Retinal pigment epithelial cell (primary cell): ENCODE results near the gene B3GLCT.

Experiments used
- DNase-seq: peaks from one replicate; pipeline ENCODE4 v3.0.0-alpha.2; 2010; ENCODE audit warnings: low read depth
- H3K4me3 ChIP-seq: 2 replicates; pipeline ENCODE4 v1.5.1; 2011; ENCODE audit warnings: mild to moderate bottlenecking, low read length, control low read depth, moderate library complexity
- TF ChIP-seq, protein P1 (sequence below): conservative IDR thresholded peaks from 2 replicates; pipeline ENCODE4 v1.5.1; 2011; ENCODE audit warnings: low read depth, low read length, control low read depth, inconsistent platforms

B3GLCT gene

GRCh38 chr13:31234729-31235128 is 35.0 kb downstream of the B3GLCT start:
- H3K4me3 ChIP-seq: no peak overlapping the region
- no peak for DNase-seq
- TF ChIP-seq, protein P1, sequence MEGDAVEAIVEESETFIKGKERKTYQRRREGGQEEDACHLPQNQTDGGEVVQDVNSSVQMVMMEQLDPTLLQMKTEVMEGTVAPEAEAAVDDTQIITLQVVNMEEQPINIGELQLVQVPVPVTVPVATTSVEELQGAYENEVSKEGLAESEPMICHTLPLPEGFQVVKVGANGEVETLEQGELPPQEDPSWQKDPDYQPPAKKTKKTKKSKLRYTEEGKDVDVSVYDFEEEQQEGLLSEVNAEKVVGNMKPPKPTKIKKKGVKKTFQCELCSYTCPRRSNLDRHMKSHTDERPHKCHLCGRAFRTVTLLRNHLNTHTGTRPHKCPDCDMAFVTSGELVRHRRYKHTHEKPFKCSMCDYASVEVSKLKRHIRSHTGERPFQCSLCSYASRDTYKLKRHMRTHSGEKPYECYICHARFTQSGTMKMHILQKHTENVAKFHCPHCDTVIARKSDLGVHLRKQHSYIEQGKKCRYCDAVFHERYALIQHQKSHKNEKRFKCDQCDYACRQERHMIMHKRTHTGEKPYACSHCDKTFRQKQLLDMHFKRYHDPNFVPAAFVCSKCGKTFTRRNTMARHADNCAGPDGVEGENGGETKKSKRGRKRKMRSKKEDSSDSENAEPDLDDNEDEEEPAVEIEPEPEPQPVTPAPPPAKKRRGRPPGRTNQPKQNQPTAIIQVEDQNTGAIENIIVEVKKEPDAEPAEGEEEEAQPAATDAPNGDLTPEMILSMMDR: peak; percentile 43

DNA sequence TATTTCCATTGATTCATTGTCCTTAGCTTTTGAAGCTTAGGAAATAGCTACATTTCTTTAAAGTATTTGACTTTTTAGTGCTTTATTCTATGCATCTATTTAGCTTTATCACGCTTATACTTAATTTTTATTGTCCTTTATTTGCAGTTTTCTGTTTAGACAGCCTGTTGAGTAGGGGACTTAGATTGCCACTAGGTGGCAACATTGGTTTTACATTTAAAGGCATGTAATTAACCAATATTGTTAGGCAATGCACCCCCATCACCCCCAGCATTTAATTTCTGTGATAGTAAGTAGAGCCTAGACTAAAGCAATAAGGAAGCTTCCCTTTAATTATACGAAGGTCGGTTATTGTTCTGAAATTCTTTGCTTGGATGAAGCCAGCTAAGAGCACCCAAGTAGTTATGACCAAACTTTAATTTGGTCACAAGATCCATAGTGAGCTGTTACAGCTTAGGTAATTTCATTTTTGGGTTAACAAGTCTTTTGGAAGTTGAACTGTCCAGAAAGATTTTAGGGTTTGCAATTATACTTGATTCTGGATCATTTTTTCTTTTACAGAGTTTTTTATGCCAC is 36.5 kb downstream of the B3GLCT start:
- TF ChIP-seq, protein P1: peak; percentile 79
- no peak overlapping the region for H3K4me3 ChIP-seq
- no peak for DNase-seq

- no peak for DNase-seq
- TF ChIP-seq, protein P1: no peak
- H3K4me3 ChIP-seq: no peak overlapping the region
These were observed 41.1 kb downstream of the B3GLCT start for GRCh38 chr13:31240921-31241320.

DNA sequence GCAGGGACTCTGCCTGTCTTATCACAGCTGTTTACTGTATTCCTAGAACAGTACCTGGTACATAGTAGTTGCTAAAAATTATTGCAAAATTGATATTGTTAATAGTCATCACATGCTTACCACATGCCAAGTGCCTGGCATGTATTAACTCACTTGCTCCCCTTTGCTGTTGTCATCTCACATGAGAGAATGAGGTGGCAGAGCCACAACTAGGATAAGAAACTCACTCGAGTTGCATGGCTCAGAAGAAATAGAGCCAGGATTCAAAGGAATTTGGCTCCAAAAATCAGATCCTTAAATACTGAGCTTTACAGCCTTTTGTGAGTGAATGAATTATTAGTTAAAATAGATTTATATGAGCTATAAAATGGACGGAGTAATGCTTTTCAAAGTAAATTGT is 42.6 kb downstream of the B3GLCT start:
- no peak overlapping the region for H3K4me3 ChIP-seq
- TF ChIP-seq, protein P1: no peak
- no peak for DNase-seq

- H3K4me3 ChIP-seq: no peak overlapping the region
- TF ChIP-seq, protein P1: no peak
- no peak for DNase-seq
These were observed 43.1 kb downstream of the B3GLCT start for GRCh38 chr13:31242916-31243315.

DNA sequence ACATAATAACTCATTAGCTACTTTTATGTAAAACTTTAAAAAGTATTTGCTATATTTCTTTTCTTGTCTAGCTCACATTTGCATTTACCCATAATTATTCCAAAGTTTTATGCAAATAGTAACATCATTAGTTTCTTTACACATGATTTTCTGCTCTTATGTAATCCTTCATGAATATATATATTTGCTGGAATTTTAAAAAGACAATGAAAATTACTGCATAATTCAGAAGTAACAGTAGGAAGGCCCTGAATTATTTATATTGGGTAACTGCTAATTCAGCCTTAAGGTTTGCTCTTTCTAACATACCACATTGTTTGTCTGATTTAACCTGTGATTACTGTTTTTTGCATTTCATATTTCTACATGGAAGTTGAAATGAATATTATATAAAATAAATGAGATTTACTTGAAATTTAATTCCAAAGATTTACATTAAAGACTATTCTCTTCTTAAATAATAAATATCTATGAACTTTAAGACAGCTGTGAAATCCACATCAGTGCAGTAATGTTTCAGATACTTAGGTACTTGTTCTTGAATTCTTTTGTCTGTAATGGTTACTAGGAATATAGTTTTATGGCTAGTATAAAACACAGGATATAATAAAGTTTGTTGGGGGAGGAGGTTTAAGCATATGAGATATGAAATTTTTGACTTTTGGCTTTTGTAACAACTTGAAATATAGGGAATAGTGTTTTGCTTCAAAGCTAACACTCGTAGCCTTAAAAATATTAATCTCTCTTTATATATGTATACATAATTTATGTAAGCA is 46.0 kb downstream of the B3GLCT start:
- no peak overlapping the region for H3K4me3 ChIP-seq
- no peak for DNase-seq
- TF ChIP-seq, protein P1: no peak

- TF ChIP-seq, protein P1: no peak
- no peak overlapping the region for H3K4me3 ChIP-seq
- DNase-seq: no peak
These were observed 47.1 kb downstream of the B3GLCT start for GRCh38 chr13:31246918-31247317.
